ENCODE measurements around the gene BUD31. TPM values are rescaled to one million over a fixed set of nuclear protein-coding genes. Genes with fewer than 3 reads are reported as not detected.

The BUD31 gene
- total and polyA plus RNA-seq, 2 of the 13 experiments (the other 11 are each of a cell fraction or from before 2014, with no cell fraction given) = 35.1 to 79.1 TPM

DNA sequence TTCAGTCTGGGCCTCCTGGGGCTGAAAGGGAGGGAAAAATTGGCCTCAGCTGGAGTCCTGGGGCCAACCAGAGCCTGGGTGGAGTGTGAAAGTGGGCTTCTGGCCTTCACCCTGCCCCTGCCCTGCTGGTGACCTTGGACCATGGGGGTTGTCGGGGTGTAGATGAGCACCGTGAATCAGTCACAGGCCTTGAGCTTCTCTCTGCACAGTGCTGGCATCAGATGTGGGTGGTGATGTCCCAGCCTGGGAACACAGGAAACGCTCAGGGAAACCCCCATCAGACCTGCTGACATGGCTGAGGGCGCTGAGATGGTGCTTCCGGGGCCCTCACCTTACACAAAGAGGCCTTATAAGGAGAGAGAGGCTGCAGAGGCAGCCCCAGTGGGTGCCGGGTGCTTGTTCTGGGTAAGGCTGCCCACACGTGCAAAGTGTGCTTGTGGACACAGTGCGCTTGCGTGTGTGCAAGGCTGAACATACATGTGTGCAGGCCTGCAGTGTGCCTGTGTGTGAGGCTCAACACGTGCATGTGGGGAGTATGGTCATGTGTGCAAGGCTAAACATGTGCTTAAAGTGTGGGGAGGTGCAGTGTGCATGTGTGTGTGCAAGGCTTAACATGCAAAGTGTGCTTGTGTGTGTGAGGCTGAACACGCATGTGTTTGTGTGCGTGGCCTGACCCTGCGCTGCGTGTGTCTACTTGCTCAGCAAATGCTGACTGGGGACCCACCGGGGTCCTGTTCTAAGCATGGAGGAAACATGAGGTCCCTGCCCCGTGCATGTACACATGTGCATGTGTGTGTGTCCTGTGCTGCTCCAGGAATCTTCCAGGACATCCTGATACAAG is 27.7 kb upstream of the BUD31 start (continued):
- TF ChIP-seq MYNN (CRISPR knock-in tag; IDR thresholded peaks at IDR 0.05; ENCODE audit: low read depth) (no peak), HOXA7 (CRISPR knock-in tag; IDR thresholded peaks at IDR 0.05) (no peak), SIX1 (CRISPR knock-in tag; IDR thresholded peaks at IDR 0.05; ENCODE audit: borderline replicate concordance) (no peak), ZNF331 (CRISPR knock-in tag; IDR thresholded peaks at IDR 0.05) (no peak), ESRRA (CRISPR knock-in tag; IDR thresholded peaks at IDR 0.05; ENCODE audit: low read depth) (peak; percentile 50; the same call in 1 of the 2 replicates), ZNF549 (CRISPR knock-in tag; IDR thresholded peaks at IDR 0.05) (no peak), ZNF547 (CRISPR knock-in tag; IDR thresholded peaks at IDR 0.05) (peak; percentile 59; the same call in 1 of the 2 replicates), MED1 (CRISPR knock-in tag; IDR thresholded peaks at IDR 0.05) (peak; percentile 58), ZNF839 (CRISPR knock-in tag; IDR thresholded peaks at IDR 0.05; ENCODE audit: borderline replicate concordance) (no peak), ZNF7 (CRISPR knock-in tag; IDR thresholded peaks at IDR 0.05) (no peak), ZNF703 (CRISPR knock-in tag; IDR thresholded peaks at IDR 0.05; ENCODE audit: borderline replicate concordance) (no peak), ZNF546 (CRISPR knock-in tag; conservative IDR thresholded peaks at IDR 0.05) (no peak), GABPB1 (CRISPR knock-in tag; IDR thresholded peaks at IDR 0.05) (peak; percentile 29; the same call in 1 of the 2 replicates), HNRNPL (IDR thresholded peaks at IDR 0.05; ENCODE audit: low read depth, low read length) (peak; percentile 49; the same call in 1 of the 2 replicates), SALL1 (CRISPR knock-in tag; IDR thresholded peaks at IDR 0.05) (peak; percentile 34)
- TF ChIP-seq, protein P1, sequence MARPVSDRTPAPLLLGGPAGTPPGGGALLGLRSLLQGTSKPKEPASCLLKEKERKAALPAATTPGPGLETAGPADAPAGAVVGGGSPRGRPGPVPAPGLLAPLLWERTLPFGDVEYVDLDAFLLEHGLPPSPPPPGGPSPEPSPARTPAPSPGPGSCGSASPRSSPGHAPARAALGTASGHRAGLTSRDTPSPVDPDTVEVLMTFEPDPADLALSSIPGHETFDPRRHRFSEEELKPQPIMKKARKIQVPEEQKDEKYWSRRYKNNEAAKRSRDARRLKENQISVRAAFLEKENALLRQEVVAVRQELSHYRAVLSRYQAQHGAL (CRISPR knock-in tag; IDR thresholded peaks at IDR 0.05; ENCODE audit: not compliant biosample characterization) = no peak
- TF ChIP-seq, protein P2, sequence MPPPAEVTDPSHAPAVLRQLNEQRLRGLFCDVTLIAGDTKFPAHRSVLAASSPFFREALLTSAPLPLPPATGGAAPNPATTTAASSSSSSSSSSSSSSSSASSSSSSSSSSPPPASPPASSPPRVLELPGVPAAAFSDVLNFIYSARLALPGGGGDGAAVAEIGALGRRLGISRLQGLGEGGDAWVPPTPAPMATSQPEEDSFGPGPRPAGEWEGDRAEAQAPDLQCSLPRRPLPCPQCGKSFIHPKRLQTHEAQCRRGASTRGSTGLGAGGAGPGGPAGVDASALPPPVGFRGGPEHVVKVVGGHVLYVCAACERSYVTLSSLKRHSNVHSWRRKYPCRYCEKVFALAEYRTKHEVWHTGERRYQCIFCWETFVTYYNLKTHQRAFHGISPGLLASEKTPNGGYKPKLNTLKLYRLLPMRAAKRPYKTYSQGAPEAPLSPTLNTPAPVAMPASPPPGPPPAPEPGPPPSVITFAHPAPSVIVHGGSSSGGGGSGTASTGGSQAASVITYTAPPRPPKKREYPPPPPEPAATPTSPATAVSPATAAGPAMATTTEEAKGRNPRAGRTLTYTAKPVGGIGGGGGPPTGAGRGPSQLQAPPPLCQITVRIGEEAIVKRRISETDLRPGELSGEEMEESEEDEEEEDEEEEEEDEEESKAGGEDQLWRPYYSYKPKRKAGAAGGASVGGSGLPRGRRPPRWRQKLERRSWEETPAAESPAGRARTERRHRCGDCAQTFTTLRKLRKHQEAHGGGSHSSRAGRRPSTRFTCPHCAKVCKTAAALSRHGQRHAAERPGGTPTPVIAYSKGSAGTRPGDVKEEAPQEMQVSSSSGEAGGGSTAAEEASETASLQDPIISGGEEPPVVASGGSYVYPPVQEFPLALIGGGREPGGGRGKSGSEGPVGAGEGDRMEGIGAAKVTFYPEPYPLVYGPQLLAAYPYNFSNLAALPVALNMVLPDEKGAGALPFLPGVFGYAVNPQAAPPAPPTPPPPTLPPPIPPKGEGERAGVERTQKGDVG (CRISPR knock-in tag; IDR thresholded peaks at IDR 0.05; ENCODE audit: borderline replicate concordance) = 0 out of 2 replicates have a peak, but pooled peaks have one; percentile 26
- TF ChIP-seq, protein P3, sequence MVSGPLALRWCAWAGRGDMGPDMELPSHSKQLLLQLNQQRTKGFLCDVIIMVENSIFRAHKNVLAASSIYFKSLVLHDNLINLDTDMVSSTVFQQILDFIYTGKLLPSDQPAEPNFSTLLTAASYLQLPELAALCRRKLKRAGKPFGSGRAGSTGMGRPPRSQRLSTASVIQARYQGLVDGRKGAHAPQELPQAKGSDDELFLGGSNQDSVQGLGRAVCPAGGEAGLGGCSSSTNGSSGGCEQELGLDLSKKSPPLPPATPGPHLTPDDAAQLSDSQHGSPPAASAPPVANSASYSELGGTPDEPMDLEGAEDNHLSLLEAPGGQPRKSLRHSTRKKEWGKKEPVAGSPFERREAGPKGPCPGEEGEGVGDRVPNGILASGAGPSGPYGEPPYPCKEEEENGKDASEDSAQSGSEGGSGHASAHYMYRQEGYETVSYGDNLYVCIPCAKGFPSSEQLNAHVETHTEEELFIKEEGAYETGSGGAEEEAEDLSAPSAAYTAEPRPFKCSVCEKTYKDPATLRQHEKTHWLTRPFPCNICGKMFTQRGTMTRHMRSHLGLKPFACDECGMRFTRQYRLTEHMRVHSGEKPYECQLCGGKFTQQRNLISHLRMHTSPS (CRISPR knock-in tag; IDR thresholded peaks at IDR 0.05; ENCODE audit: low read depth) = peak; percentile 55; the same call in 1 of the 2 replicates
- TF ChIP-seq, protein P4, sequence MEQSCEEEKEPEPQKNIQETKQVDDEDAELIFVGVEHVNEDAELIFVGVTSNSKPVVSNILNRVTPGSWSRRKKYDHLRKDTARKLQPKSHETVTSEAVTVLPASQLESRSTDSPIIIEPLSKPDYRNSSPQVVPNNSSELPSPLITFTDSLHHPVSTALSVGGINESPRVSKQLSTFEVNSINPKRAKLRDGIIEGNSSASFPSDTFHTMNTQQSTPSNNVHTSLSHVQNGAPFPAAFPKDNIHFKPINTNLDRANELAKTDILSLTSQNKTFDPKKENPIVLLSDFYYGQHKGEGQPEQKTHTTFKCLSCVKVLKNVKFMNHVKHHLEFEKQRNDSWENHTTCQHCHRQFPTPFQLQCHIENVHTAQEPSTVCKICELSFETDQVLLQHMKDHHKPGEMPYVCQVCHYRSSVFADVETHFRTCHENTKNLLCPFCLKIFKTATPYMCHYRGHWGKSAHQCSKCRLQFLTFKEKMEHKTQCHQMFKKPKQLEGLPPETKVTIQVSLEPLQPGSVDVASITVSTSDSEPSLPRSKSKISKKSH (CRISPR knock-in tag; IDR thresholded peaks at IDR 0.05; ENCODE audit: borderline replicate concordance) = no peak; the same call in 1 of the 2 replicates

Data from HepG2 (cell line).